Stimulated activated CD4-positive, alpha-beta T cell treated with anti-CD3 and anti-CD28 coated beads, Interleukin-4, amount 100 ng/mL, for 1 hour (primary cell): ENCODE measurements around the gene RGS6.

Source experiments
- DNase-seq: peaks from one replicate; pipeline ENCODE4 v3.0.0-alpha.2; 2020

The RGS6 gene

DNA sequence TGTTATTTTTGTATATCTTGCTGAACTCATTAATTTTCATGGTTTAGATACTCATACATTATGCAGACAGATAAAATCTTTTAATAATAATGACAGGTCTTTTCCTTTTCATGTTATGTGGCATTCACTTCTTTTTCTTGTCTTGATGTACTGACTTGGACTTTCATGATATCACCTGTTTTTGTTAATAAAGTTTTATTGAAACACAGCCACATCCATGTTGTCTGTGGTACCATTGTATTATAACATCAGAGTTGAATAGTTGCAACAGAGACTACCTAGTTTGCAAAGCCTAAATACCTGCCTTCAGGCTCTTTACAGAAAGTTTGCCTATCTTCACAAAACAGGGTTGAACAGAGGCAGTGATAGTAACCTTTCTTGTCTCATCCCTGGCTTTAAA, 85.1 kb downstream of the RGS6 start:
- no peak for DNase-seq

DNA sequence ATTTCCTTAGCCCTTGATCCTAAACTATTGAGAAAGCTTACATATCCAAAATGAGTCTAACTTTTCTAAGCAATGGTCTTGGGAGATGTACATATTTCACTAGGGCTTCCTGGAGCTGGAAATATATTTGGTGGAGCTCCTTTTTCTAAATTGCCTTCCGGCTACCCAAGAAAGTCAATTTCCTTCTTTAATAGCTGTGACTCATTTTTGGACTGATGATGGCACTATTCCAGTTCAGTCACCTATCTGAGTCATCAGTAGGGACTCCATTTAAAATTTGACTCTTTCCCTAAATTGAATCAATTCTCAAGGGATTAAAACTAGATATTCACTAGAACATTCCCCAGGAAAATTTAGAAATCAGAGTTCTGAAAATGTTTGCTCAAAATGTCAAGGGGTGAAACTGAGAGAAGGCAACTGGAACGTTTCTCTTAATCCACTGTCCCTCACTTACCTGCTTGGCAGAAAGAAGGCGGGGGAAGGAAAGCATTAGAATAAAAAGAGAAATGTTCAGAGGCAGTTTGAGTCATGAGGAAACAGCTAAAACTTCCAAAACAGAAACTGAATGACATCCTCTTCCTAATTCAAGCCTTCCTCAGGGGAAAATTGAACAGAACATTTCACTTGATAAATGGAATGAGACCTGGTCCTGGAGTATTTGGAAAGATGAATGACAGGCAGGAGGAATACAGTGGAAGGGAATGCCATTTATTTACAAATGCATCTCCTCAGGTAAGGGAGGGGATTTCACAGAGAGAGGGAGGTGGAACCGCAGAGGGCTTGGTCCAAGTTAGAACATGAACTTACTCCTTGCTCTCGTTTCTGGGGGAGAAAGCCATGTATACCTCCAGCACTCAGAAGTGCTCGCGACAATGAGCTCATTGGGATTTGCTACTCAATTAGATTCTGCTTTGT, 91.2 kb downstream of the RGS6 start:
- DNase-seq: no peak

DNA sequence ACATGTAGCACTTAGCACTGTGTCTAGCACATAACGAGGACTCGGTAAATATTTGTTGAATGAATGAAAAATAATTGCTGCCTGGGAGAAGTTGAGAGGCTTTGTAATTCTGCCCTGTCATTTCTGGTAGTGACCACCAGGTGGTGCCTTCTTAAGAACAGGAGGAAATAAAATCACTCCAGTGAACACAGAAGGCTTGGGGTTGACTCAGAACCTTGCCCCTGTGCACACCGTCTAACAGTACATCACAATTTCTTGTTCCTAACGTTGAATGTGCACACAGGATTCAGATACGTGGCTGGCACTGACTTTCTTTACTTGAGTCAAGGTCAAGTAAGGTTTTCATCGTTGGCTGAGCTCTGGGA, 91.8 kb downstream of the RGS6 start:
- DNase-seq: peak; percentile 9

DNA sequence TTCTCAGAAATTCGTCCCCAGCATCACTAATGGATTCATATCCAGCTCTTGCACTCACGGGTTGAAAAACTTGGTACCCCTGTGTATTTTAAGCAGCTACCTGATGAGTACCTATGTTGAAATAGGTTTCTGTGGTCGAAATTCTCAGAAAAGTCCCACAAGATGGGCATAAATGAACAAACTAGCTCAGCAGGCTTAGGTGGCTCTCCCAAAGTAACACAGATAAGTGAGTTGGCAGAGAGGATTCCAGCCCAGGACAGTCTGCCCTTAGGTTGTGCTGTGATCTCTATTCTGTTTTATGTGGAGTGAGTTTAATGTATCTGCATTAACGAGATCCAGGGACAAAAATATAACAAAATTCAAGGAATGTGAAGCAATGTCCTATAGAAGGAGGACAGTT, 92.3 kb downstream of the RGS6 start:
- DNase-seq: no peak

DNA sequence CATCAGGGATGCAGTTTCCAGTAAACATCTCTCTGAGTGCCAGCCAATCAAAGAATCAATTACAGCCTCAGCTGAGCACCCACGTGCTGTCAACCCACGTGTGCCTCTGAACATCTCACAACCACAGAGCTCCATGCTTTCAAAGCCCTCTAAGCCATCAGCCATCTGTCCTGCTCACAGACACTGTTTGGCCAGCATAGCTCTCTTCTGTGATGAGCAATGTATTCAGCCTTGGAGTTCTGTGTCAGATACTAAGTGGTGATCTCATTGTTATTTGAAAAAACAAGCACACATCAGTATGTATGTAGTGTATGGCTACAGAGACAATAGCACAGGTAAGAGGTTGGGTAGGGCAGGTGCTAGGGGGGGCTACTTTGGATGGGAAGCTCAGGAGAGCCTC, 94.3 kb downstream of the RGS6 start:
- no peak for DNase-seq

DNA sequence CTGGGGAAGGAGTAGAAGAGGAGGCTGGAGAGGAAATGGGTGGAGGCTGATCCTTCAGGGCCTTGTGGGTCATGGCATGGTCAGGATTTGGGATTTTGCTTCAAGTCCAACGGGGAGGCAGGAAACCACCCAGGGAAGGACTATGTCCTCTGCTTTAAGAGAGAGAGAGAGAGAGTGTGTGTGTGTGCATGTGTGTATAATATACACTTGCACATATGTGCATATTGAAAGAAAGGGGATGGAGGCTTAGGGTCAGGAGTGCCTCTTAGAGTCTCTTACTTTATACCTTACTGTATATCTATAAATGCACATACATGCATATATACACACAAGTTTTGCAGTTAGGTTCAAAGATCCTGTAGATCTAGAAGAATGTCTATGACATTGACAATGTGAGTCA, 94.8 kb downstream of the RGS6 start:
- no peak for DNase-seq

DNA sequence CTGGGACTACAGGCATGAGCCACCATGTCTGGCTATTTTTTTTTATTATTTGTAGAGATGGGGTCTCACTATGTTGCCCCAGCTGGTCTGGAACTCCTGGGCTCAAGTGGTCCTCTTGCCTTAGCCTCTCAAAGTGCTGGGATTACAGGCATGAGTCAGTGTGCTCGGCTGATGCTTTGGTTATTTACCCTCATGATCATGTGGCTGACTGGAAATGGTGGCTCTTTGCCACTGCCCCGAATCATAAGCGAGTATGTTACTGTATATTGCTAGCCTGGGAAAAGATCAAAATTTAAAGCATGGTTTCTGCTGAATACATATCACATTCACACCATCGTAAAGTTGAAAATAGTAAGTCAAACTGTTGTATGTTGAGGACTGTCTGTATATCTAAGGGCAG, 101.1 kb downstream of the RGS6 start:
- no peak for DNase-seq

DNA sequence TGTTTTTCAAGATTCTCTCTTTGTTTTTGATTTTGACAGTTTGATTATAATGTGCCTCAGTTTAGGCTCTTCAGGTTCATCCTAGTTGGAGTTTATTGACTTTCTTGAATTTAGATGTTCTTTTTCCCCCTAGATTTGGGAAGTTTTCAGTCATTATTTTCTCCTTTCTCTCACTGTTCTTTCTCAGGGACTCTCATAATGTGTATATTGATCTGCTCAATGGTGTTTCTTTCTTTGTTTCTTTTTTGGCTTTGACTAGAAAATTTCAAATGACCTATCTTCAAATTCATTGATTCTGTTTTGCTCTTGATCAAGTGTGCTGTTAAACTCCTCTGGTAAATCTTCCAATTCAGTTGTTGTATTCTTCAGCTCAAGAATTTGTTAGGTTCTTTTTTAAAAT, 108.3 kb downstream of the RGS6 start:
- no peak for DNase-seq

DNA sequence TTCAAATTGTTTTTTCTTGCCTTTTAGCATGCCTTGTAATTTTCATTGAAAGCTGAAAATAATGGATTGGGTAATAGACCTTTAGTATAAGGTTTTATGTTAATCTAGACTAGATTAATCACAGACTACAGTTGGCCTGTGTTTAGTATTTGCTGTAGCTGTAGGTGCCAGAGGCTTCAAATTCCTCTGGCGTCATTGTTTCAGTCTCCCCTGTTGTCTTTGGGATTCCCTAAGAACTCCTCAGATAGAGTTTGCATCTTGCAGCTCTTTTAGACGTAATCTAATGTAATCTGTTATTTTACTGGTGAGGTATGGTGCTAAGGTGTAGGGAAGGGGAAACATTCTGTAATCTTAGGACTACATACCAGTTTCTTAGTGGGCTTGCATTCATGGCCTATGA, 113.0 kb downstream of the RGS6 start:
- no peak for DNase-seq

DNA sequence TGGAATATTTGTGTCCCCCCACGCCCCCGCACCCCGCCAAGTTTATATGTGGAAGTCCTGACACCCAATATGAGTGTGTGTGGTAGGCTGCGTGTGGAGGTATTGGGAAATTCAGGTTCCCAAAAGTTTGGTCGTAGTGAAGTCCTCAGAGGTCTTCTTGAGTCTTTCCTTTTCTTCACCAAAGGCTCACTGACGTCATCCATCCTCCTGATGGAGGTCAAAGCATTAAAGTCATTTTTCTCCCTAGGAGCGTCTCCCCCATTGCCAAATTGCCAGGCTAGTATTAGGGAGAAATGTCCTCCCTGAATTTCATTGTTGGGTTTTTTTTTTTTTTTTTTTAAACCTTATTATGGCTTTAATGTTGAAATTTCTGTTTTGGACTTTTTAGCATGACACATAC, 113.7 kb downstream of the RGS6 start:
- no peak for DNase-seq

DNA sequence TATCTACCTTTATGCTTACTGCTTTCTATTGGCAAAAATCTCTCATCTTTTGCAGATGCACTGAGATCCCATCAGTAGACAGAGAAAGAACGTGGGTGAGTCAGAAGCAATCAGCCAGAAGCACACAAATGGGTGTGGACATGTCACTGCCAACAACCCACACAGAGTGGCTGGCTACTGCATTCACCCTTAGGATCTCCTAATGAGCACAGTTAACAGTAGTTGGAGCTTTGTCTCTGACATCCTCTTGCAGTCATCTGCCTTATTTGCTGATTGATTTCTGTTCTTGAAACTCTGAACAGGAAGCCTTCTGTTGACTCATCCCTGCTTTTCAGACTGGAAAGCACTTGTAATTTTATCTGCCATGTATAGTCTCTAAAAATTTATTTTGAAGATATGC, 117.2 kb downstream of the RGS6 start:
- peak; percentile 10 for DNase-seq

DNA sequence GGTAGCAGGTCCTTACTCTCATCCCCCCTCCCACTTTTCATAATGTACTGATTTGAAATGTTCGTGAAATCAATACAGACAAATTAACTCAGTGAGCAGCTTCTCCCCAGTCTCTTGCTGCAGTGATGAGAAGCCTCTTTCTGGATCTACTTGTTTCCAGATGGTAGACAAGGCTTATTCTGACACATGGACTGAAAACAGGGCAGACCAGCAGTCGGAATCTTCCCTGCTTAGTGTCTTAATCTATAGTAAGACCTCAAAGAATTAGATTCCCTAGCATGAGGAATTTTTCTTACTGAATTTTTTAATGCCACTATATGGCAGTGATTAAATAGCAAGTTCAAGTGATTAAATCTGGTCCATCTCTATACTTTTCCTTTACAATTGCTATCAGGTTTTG, 120.1 kb downstream of the RGS6 start:
- no peak for DNase-seq

DNA sequence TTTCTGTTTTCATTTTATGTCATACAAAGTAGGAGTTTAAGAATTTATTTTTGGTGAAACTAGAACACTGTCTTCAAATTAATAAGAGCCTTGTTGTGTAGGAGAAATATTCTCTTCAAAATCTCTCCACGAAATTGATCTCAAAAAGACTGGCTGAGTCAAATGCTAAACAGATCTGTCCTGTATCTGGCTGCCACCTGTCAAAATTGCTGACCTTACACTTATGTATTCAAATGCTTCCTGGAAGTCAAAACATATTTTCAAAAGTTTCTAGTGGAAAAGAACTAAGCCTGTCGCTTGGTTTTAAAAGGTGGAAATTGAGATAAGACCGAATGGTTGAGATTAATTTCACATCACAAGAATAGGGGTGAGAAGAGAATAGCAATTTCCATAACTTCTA, 121.4 kb downstream of the RGS6 start:
- no peak for DNase-seq

DNA sequence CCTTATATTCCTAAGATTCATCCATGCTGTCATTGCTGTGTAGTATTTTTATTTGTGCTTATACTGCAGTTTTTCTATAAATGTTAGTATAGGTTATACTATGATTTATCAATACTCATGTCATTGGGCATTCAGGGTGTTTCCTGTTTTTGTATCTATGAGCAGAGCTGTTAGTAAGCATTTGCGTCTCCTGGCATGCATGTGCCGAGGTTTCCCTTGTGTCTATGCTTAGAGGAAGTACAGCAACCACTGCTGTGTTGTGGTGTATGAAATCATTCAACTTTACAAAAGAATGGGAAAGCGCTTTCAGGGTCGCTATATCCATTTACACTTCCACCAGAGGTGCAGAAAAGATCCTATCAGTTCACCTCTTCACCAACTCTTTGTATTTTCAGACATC, 122.7 kb downstream of the RGS6 start:
- DNase-seq: no peak

DNA sequence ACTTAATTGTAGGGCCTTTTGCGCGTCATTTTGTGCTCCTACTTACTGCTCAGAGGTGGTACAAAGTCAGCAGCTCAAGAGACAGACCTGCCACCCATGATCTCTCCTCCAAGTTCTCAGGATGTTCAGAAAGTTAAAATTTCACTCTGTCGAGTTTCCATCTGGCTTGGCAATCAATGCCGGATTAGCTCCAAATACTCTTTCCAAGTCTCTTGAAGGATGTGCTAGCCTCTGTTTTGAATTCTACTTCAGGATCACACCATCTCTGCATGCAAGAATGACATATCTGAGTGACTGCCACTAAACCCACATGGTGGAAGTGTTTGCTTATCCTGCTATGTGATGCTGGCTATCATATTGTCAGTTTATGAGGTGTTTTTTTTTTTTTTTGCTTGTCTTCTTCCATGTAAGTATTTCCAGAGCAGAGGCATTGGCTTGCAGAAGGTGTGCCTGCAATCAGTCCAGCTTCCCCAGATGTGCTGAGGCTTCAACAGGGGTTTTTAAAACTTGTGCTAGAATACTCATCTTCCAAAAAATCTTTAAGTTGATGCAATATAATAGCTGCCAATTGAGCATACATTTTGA, 125.6 kb downstream of the RGS6 start:
- DNase-seq: no peak

DNA sequence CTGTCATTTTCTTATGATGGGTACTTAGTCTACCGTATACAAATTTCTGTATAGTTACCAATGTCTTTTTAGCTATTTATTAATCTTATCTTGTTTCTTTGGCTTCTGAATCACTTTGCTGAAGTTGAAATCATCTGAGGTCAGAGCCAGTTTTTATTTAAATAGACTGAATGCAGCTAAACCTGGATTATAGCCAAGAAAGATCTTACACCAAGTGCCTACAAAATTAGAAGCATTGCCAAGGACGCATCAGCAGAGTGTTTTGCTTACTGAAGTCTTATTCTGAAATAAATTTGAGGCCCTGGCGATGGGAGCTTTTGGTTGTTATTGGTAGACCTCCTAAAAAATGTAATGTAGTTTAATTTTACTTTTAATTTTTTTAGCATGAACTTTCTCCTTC, 128.2 kb downstream of the RGS6 start:
- DNase-seq: no peak

DNA sequence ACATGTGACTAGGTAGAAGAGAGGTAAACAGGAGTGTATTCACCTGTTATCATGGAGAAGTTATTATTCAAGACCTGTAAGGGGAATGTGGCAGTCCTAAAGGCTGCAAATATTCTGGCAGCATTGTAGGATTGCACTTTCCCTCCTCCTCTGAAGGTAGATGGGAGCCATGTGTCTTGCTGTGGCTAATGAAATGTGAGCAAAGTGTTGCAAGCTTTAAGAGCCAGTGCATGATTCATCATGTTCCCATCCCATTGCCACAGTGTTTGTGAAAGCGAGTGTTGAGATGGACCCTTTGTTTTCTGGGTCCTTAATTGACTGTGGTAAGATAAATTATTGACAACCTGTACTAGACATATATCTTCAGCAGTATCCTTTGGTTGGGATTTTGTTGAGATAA, 128.7 kb downstream of the RGS6 start:
- no peak for DNase-seq

DNA sequence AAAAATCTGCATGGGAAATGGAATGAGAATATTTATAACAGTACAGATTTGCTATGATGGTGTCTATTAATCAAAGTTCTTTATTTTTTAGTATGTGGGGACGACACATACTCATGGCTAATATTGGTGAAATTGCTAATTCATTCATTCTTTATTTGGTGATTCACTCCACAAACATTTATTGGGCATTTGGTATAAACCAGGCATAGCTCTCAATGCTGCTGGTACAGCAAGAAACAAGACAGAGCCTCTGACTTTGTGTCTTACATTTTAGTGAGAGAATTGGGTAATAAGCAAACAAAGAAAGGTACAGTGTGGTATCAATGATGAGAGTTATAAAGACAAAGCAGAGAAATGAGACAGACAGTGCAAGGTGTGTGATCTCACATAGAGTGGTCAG, 129.5 kb downstream of the RGS6 start:
- DNase-seq: no peak

DNA sequence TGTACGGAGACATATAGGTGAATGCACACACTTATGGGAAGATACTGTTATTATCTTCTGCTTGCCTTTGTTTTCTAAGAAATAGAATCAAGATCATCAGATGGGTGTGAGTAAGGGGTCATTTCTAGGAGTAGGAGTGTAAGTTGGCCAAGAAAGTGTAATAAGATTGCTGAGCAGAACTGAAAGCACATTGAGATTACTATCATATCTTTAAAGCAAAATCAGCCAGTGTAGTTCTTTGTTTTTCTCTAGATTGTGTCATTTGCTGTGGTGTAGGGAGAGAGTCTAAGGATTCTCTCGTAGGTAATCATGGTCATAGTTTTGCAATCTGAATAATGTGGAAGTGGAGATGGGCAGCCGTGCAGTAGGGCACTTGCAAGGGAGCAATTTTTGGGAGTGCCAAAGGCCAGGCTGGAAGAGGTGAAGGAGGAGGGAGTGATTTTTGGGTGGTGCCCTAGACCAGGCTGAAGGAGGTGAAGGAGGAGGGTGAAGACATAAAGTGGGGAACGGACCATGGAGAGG, 131.6 kb downstream of the RGS6 start:
- no peak for DNase-seq

DNA sequence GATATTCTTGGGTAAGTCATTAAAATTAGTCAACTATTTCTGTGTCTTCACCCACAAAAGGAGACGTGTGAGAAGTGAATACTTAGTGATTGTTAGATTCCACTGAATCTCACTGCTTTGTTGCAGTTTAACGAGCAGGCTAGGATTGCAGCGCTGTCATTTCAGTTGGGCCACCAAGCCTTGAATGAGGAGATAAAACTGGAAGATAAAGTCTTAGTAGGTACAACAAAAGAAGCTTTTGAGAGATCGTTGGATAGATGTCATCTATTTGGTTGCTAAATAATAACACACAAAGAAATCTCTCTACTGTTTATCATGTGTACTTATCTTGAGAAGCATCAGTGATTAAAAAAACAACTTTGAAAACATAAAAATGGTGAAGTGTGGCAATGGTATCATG, 132.3 kb downstream of the RGS6 start:
- DNase-seq: no peak

DNA sequence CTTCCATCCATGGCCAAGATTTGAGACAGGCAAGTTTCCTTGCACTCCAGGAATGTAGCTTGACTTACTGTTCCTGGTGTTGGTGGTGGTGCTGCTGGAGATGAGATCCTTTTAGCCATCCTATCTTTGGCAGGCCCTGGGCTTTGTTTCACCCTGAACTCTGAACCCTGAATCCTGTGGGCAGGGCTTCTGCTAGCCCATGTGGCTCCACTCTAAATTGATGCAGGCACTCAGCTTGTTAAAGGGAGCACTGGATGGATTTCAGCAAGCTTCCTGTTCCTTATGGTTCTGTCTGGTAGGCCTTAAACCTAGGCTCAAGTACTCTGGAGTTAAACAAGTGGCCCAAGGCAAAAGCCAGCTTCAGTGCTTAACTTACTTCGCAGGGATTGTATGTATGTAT, 138.2 kb downstream of the RGS6 start:
- no peak for DNase-seq

DNA sequence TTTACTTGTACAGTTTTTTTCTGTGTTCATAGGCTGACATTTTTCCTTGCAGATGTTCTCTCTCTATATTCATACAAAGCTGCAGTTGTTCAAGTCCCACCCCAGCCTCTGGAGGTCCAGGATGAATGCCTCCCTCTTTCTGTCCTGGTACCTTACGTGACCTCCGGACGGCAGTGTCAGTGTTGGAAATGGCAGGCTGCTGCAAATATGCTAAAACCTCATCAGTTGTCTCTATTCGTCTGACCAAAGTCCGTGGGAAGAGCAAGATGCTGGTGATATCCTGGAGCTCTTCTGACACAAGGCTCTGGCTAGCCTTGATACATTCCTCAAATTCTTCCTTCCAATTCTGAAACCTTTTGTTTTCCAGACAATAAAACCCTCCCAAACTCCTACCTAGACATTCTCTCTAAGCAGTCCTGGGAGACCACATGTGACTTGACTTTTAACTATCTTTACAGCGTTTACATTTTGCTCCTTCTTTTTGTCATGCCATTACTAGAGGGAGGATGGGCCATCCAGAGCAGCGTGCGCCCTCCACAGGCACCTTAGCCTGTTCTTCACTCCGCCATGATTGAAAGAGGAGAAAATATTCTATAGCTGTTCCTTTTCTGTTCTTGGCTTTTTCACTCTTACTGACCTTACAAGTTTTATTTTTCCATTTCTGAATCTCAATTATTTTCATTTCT, 143.6 kb downstream of the RGS6 start:
- DNase-seq: no peak

DNA sequence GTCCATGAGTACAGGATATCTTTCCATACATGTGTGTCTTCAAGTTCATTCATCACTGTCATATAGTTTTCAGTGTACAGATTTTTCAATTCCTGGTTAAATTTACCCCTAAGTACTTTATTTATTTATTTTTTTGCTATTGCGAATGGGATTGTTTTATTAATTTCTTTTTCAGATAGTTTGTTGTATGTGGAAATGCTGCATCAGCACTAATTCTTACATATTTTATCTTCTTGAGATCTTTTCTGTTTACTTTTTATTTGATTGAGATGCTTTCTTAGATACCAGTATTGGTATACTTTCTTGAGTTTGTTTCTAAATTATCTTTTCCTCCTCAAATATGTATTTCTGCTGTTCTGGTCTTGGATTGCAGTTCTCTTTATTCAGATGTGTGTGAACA, 148.9 kb downstream of the RGS6 start:
- no peak for DNase-seq

DNA sequence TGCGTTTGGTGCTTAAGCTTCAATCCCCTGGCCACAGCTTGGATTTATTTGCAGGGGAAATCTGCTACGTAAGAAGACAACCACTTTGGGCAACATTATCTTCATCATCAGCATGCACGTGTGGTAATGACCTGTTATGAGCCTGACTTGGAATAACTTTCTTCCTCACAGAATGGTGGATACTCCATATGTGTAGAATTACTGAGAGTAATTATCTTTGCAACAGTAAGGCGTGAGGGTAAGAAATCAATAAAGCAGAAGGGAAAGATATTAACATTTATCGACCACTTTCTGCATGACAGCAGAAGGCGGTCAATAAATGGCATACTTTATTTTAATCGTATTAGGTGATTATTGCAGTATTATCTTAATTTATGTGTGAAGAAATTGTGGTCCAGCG, 152.7 kb downstream of the RGS6 start:
- DNase-seq: no peak
